PFSK-1 (cell line): ENCODE results near the gene MYH10.

Source experiments
- POLR2AphosphoS5 ChIP-seq: IDR thresholded peaks from 2 replicates; pipeline ENCODE4 v1.6.1; 2012; ENCODE audit warnings: low read depth, mild to moderate bottlenecking, control low read depth, low read length, moderate library complexity
- REST ChIP-seq, 2 experiments: IDR thresholded peaks; 2 replicates each; pipeline versions ENCODE4 v1.6.1 to v1.8.0; 2011 to 2012; ENCODE audit warnings: low read depth in 2 of 2, low read length in 2 of 2, control low read depth in 1 of 2, inconsistent platforms in 1 of 2, mild to moderate bottlenecking in 1 of 2, moderate library complexity in 1 of 2; ENCODE audit not compliant: insufficient read depth in 1 of 2

GRCh38 chr17:8441690-8442089, 188.8 kb downstream of the MYH10 start:
- TF ChIP-seq REST (IDR thresholded peaks at IDR 0.05; ENCODE audit: insufficient read depth in 1 of 2, low read depth in 2 of 2, low read length in 2 of 2) (no peak), POLR2AphosphoS5 (no peak)
